ENCODE measurements around the gene NID2. TPM values are rescaled to one million over a fixed set of nuclear protein-coding genes. Genes with fewer than 3 reads are reported as not detected.

NID2 gene
- total RNA-seq, 1 experiment from 2014 or later: 6.6 TPM

DNA sequence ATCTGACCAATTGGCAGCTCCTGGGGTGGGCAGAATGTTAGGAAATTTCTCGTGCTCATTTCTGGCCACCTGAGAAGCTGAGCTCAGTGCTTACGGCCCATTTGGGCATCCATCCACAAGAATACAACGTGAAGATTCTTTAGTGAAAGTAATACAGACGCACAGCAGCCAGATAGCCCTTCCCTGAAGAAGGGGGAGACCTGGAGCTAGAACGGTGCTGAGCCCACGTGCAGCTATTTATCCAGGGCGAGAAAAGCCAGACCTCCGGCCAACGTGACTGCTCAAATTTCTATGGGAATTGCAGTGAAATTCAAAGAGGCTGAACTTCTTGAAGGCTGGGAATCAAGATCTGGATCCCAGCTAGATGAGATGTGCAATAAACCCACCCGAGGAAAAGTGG lies 20.7 kb downstream of the NID2 start:
- Histone ChIP-seq H2BK15ac (ENCODE audit: low read depth, low read length) (no peak overlapping the region), H2BK120ac (ENCODE audit: low read depth, low read length, poor library complexity, severe bottlenecking) (no peak overlapping the region), H2BK5ac (ENCODE audit: insufficient read length, low read length) (no peak overlapping the region), H2AFZ (ENCODE audit: low read length) (no peak overlapping the region), H3K4me2 (ENCODE audit: insufficient read depth, insufficient read length, low read length) (no peak overlapping the region), H2AK5ac (ENCODE audit: insufficient read length, low read length) (no peak overlapping the region), H3K79me1 (ENCODE audit: insufficient read depth, low read depth, low read length, poor library complexity, severe bottlenecking) (no peaks in the 10 kb centered on the region), H3K27me3 (ENCODE audit: insufficient read depth, low read length) (no peaks in the 10 kb centered on the region), H3K4me1 (ENCODE audit: insufficient read depth, low read length) (0 out of 2 replicates have a peak, but pooled peaks cover 3% of the 10 kb centered on the region), H3K18ac (ENCODE audit: insufficient read length, low read depth, low read length) (no peak overlapping the region), H2BK20ac (ENCODE audit: low read depth, low read length, poor library complexity, severe bottlenecking) (no peak overlapping the region), H3K14ac (ENCODE audit: insufficient read depth, low read length) (no peak overlapping the region), H4K20me1 (ENCODE audit: control insufficient read depth, insufficient read depth, insufficient read length) (no peaks in the 10 kb centered on the region), H3K9ac (ENCODE audit: extremely low read depth, insufficient read length, low read length) (no peak overlapping the region), H3K79me2 (ENCODE audit: insufficient read depth, low read length) (no peaks in the 10 kb centered on the region), H3K23ac (ENCODE audit: insufficient read length, low read depth, low read length) (no peak overlapping the region), H3K27ac (ENCODE audit: insufficient read length, low read depth, low read length) (no peak overlapping the region), H4K5ac (ENCODE audit: insufficient read length, low read depth, low read length) (no peak overlapping the region), H3T11ph (ENCODE audit: low read length) (no peak overlapping the region), H3K9me3 (ENCODE audit: control insufficient read depth, low read depth, low read length) (no peaks in the 10 kb centered on the region), H3K4ac (ENCODE audit: low read depth, low read length) (no peak overlapping the region), H3K56ac (ENCODE audit: insufficient read length, low read depth, low read length) (no peak overlapping the region), H3K23me2 (ENCODE audit: insufficient read length, low read depth, low read length, poor library complexity, severe bottlenecking) (no peaks in the 10 kb centered on the region), H4K8ac (replicated peaks; ENCODE audit: insufficient read length, low read depth, low read length) (no peak overlapping the region), H4K91ac (ENCODE audit: insufficient read length, low read depth, low read length) (no peak overlapping the region), H2BK12ac (ENCODE audit: insufficient read length, low read depth, low read length) (no peak overlapping the region)
- no peak for DNase-seq
- no CpG with 5 or more reads among the region's 10 CpGs for WGBS (ENCODE audit: extremely low coverage, insufficient read length, low lambda C conversion rate)
- no peaks in the 10 kb centered on the region for H3K9me3 Mint-ChIP-seq
- H3K4me3 Mint-ChIP-seq: no peak overlapping the region
- TF ChIP-seq, protein P1, sequence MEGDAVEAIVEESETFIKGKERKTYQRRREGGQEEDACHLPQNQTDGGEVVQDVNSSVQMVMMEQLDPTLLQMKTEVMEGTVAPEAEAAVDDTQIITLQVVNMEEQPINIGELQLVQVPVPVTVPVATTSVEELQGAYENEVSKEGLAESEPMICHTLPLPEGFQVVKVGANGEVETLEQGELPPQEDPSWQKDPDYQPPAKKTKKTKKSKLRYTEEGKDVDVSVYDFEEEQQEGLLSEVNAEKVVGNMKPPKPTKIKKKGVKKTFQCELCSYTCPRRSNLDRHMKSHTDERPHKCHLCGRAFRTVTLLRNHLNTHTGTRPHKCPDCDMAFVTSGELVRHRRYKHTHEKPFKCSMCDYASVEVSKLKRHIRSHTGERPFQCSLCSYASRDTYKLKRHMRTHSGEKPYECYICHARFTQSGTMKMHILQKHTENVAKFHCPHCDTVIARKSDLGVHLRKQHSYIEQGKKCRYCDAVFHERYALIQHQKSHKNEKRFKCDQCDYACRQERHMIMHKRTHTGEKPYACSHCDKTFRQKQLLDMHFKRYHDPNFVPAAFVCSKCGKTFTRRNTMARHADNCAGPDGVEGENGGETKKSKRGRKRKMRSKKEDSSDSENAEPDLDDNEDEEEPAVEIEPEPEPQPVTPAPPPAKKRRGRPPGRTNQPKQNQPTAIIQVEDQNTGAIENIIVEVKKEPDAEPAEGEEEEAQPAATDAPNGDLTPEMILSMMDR (conservative IDR thresholded peaks at IDR 0.05): no peak
- no peak overlapping the region for H3K27ac Mint-ChIP-seq
- H3K27me3 Mint-ChIP-seq (ENCODE audit: low read depth): peaks cover 2% of the 10 kb centered on the region; the same call in 1 of the 2 replicates
- H3K36me3 Mint-ChIP-seq (ENCODE audit: insufficient read depth in 1 of 3, low read depth in 3 of 3): no peaks in the 10 kb centered on the region
- H3K4me1 Mint-ChIP-seq: peaks cover 15 to 19% of the 10 kb centered on the region in 2 experiments

All from H9 (cell line).